Activated effector memory CD4-positive, alpha-beta T cell treated with Interleukin-2 at 50 U/mL for 16 hours (primary cell): ENCODE results near the gene REEP3.

Experiments used
- DNase-seq: peaks from one replicate; pipeline ENCODE4 v3.0.0-alpha.2; 2020

Gene REEP3

GRCh38 chr10:63671317-63671937, 150.2 kb downstream of the REEP3 start:
- no peak for DNase-seq

DNA sequence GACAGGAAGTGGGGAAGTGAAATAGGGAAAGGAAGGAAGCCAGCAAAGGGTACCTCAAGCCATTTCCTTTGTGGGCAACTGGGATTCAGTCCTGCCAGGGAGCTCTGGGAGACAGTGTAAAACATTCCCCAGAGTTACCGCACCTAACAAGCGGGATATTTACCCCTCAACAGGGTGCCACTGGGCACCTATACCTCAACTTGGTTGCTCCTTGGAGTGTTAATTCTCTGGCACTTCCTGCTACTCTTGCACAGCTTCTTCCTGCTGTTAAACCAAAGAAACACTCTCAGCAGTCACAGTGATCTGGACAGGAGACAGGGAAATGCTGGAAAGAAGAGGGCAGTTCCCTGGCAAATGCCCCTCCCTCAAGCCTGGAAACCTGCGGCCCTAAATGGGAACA, 151.3 kb downstream of the REEP3 start:
- no peak for DNase-seq

DNA sequence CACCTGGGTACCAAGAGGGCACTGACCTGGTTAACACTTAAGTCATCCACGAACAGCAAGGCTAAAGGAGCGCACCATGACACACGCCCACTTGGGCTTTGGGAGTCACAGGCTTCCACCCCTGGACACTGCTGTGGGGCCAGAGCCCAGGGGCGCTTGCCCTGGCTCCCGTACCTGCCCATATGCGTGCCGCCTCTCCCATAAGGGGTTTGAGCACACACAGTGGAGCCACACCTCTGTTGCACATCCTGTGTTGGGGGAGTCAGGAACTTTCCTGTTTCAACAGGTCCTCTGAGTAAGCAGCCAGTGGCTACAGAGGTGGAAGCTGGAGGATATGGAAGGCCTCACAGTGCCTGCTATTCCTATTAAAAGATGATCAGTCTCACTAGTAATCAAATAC, 152.0 kb downstream of the REEP3 start:
- DNase-seq = no peak

DNA sequence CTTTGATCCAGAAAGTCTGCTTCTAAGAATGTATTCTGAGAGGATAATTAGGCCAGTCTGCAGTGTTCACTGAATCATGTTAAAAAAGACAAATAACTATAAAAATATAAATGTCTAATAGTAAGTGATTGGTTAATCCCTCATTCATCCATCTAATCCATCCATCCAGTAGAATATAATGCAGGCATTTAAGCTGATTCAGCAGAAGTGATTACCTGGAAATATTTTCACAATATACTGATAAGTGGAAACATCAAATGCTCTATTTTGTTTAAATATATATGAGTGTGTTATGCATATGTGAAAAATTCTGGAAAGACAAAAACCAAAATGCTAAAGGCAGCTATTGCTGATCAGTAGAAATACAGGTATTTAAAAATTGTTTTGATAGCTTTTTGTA, 152.6 kb downstream of the REEP3 start:
- DNase-seq = no peak
